HG02678 (cell line): ENCODE results near the gene VTI1A.
"Not testable (repeated sequence)": the region's sequence is repeated elsewhere in the genome, so short reads cannot be mapped to it uniquely, and the experiment has no call there.

Experiments used
- ATAC-seq: cut with Tn5 transposase; IDR thresholded peaks from one replicate; pipeline ENCODE4 v1.9.1; 2021; ENCODE audit warnings: mild to moderate bottlenecking, moderate library complexity; ENCODE audit not compliant: unreplicated experiment

The VTI1A gene

GRCh38 chr10:112446855-112447619, at the start of gene VTI1A, which contains the start of gene ZDHHC6:
Gene VTI1A, plus strand, starts transcription at chr10:112447215. Its CDS starts 159 bp downstream, at chr10:112447374.
Gene ZDHHC6, minus strand, starts transcription at chr10:112446914. Its CDS starts 1,478 bp downstream, at chr10:112445436.
- ATAC-seq = peak; percentile 94

- ATAC-seq = no peak
These were observed 49.4 kb upstream of the VTI1A start for GRCh38 chr10:112397592-112397991.

- no peak for ATAC-seq
These were observed 44.1 kb upstream of the VTI1A start for GRCh38 chr10:112402917-112403316.

GRCh38 chr10:112404617-112405016, 42.4 kb upstream of the VTI1A start:
- ATAC-seq = no peak

GRCh38 chr10:112406806-112407205, 40.2 kb upstream of the VTI1A start:
- not testable (repeated sequence) for ATAC-seq

GRCh38 chr10:112407696-112408095, 39.3 kb upstream of the VTI1A start:
- ATAC-seq = no peak

- no peak for ATAC-seq
These were observed 37.7 kb upstream of the VTI1A start for GRCh38 chr10:112409299-112409698.

GRCh38 chr10:112409755-112410154, 37.3 kb upstream of the VTI1A start:
- no peak for ATAC-seq

- no peak for ATAC-seq
These were observed 34.3 kb upstream of the VTI1A start for GRCh38 chr10:112412696-112413095.

GRCh38 chr10:112421731-112422130, 25.3 kb upstream of the VTI1A start:
- no peak for ATAC-seq

GRCh38 chr10:112424651-112425050, 22.4 kb upstream of the VTI1A start:
- ATAC-seq = no peak

GRCh38 chr10:112426111-112426510, 20.9 kb upstream of the VTI1A start:
- ATAC-seq = no peak

- ATAC-seq = no peak
These were observed 17.9 kb upstream of the VTI1A start for GRCh38 chr10:112429147-112429546.

GRCh38 chr10:112429654-112430230, 17.3 kb upstream of the VTI1A start:
- no peak for ATAC-seq

- no peak for ATAC-seq
These were observed 13.9 kb upstream of the VTI1A start for GRCh38 chr10:112433136-112433535.

- no peak for ATAC-seq
These were observed 11.9 kb upstream of the VTI1A start for GRCh38 chr10:112434988-112435619.

- no peak for ATAC-seq
These were observed 8.7 kb upstream of the VTI1A start for GRCh38 chr10:112438356-112438755.

GRCh38 chr10:112441520-112441919, 5.5 kb upstream of the VTI1A start:
- no peak for ATAC-seq

- ATAC-seq = no peak
These were observed 5.0 kb upstream of the VTI1A start for GRCh38 chr10:112442063-112442462.

- no peak for ATAC-seq
These were observed 760 bp upstream of the VTI1A start for GRCh38 chr10:112446055-112446854.

- no peak for ATAC-seq
These were observed 559 bp downstream of the VTI1A start for GRCh38 chr10:112447620-112447928.
